ENCODE results near the gene CD40.

- TF ChIP-seq CTCF (conservative IDR thresholded peaks at IDR 0.05; ENCODE audit: low read length) (no peak), EZH2phosphoT487 (IDR thresholded peaks at IDR 0.05; ENCODE audit: borderline replicate concordance) (no peak)
Observed at GRCh38 chr20:46119547-46119946, 1.4 kb downstream of the CD40 start.
